G401 (cell line): Measurements from ENCODE around the gene ZNF365. TPM values are rescaled to one million over a fixed set of nuclear protein-coding genes. Genes with fewer than 3 reads are reported as not detected.
"Not testable (repeated sequence)": the region's sequence is repeated elsewhere in the genome, so short reads cannot be mapped to it uniquely, and the experiment has no call there.

Experiments
- DNase-seq: peaks from one replicate; pipeline ENCODE4 v3.0.0-alpha.2; 2015; ENCODE audit warnings: low spot score
- in situ Hi-C: cut with HindIII; loops from 2 replicates; pipeline ENCODE4 v1.10.0; 2016; ENCODE audit warnings: low sequenced_read_pairs, mixed read lengths
- total RNA-seq: library from RNA; depleted of rRNA; stranded (reverse); fragments of >200 nt; shearing (Covaris generic); gene quantifications from 2 replicates; pipeline ENCODE4 v1.2.3, GENCODE V29; 2014

ZNF365 gene
- total RNA-seq, 1 experiment from 2014 or later, result not detected

DNA sequence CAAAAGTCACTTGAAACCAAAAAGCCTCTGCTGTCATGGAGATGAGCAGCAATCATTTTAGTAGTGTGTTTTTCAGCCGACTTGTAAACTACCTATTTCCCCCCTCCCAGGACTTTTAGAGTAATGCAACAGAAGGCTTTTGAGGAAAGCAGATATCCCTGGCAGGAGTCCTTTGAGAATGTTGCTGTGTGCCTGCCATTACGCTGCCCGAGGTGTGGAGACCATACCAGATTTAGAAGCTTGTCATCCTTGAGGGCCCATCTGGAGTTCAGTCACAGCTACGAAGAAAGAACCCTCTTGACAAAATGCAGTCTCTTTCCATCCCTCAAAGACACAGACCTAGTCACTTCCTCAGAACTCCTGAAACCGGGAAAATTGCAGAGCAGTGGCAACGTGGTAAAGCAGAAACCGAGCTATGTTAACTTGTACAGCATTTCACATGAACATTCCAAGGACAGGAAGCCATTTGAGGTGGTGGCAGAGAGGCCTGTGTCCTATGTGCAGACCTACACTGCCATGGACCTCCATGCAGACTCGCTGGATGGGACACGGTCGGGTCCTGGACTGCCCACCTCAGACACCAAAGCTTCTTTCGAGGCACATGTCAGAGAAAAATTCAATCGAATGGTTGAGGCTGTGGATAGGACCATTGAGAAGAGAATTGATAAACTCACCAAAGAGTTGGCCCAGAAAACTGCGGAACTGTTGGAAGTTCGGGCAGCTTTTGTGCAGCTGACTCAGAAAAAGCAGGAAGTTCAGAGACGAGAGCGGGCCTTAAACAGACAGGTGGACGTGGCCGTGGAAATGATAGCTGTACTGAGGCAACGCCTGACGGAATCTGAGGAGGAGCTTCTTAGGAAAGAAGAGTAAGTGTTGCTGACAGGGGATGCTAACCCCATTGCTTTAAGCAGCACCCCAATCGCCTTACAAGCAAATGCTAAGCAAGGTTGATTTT is 2.2 kb downstream of the ZNF365 start:
- in situ Hi-C loops, result no loop called here
- peak; percentile 34 for DNase-seq

DNA sequence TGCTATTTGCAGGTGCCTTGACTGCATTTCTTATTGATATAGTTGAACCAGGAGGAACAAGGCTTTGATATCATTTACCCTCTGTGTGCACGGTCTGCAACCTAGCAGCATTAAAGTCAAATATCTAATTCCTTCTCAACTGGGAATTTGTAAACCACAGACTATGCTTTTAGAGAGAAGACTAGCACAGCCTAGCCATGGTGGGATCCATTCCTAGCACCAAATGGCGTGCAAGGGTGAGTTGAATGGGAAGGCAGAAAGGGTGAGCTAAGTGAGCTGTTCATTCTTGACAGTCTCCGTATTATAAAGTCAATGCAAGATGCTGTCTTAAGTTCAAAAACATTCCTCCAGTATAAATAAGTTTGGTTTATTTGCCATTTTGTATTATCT is 2.9 kb downstream of the ZNF365 start:
- DNase-seq, result no peak
- in situ Hi-C loops, result no loop called here

DNA sequence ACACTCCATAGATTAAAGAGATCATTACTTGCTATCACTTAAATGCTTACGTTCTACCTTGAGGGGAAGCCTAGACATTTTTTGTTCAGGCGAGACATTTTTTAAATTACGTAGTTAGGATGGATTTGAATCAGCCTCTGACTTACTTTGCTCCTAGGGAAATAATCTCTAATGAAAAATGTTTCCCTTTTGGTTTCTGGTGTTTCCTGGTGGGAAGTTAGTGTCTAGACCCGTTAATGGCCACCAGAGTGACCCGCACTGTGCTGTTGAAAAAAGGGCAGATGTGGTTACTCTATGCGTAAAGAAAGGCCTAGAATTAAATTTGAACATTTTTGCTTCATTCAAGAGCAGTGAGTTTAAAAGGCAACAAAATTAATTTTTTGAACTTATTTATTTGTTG is 3.8 kb downstream of the ZNF365 start:
- no peak for DNase-seq
- in situ Hi-C loops, result no loop called here

DNA sequence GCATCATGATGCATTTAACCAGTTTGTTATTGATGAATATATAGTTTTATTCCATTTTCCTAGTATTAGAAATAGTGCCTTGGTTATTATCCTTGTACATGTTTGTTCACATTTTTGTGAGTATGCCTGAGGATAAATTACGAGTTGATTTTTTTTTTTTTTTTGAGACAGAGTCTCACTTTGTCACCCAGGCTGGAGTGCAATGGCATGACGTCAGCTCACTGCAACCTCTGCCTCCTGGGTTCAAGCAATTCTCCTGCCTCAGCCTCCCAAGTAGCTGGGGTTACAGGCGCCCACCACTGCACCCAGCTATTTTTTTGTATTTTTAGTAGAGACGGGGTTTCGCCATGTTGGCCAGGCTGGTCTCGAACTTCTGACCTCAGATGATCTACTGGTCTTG is 4.7 kb downstream of the ZNF365 start:
- not testable (repeated sequence) for DNase-seq

DNA sequence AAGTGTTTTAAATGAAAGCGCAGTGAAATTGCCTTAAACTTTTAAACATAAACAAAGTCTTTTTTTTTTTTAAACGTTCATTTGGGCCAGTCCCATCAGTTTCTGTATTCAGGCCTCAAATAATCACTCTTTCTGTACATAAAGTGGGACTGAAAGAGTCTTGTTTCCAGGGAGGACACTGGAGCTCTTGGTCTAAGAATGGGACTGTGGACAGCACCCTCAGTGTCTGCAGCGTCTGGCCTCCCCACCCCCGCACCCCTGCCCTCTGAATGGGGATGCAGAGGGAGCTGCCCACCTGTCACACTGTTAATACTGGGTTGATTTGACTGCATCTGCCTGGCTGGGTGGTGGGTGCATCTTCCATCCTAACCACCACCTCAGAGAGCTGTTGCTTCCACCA is 5.2 kb downstream of the ZNF365 start:
- in situ Hi-C loops, result no loop called here
- DNase-seq, result no peak

More for the DNA sequence above, 4.7 kb downstream of the ZNF365 start:
- in situ Hi-C loops, result not testable (repeated sequence)

DNA sequence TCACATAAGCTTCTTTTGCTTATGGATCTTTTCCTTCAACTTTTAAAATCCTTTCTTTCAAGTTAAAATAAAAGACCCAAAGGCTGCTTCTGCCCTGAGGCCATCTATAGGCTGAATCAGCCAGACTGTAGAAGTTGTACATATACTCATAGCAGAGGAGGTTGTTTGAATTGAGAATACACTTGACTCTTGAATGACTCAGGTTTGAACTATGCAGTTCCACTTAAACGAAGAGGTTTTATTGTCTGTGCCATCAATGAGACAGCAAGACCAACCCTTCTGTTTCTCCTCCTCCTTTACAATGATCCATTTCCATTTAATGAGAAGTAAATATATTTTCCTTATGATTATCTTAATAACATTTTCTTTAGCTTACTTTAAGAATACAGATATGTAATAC is 5.8 kb downstream of the ZNF365 start:
- in situ Hi-C loops, result no loop called here
- DNase-seq, result no peak

DNA sequence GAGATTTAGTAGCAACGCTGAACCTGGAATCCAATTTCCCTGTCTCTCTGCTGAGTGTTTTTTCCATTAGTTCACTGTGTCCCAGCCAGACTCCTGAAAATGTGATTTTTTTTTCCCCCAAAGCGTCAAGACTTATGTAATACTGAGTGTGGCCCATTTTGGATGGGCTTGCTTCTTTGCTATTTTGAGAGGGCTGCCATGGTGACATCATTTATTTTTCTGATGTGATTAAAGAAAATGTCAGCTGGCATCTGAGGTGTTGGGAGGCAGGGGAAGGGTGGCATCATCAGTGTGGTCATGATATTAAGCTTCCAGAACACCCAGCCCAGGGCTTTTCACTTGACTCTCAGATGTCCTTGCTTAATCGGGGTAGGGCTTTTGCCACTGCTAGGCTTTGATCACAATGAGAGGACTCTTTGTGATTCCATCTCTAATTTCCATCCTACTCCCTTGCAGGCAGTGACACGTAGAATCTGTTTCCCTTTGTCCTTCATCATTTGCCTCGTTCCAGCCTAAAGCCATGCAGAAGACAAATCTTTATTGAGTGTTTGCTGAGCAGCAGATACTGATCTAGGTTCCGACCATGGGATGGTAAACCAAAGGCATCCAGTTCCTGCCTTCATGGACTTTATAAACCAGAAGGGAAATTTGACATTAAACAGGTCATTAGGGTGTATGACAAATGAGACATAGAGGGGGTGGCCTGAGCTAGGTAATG is 7.4 kb downstream of the ZNF365 start:
- peak; percentile 76 for DNase-seq
- in situ Hi-C loops, result no loop called here

DNA sequence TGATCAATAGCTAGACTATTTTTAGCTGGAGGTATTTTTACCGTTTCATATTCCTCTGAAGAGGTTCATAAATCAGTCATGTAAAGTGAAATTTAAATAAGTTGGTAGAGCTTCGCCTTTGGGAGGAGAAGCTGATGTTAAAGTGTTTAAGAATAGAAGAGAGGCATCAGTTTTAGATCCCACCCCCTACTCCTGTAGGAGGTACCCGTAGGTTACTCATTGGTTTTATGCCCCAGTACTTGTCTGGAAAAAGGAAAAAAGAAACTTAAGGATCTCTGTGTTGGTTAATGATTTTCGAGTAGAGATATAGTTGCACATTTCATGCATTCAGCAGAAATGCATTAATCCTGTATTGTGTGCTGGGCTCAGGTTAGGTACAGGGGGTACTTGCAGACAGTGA is 8.7 kb downstream of the ZNF365 start:
- DNase-seq, result no peak
- in situ Hi-C loops, result no loop called here

DNA sequence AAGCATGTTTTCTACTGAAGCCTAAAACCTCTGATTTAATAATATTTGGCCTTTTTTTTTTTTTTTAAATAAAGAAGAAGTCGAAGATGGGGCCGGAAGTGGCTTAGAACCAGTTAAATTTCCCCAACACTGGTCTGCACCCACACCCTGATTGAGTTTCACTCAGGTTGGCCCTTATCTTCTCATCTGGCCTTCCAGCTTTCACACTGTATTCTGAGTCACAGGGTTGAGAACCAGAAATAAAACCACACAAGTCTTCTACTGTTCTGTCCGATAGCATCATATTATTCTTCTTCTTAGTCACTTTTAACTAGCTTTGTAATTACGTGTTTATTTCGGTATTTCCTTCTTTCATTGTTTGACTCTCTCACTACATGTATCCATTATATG is 9.9 kb downstream of the ZNF365 start:
- in situ Hi-C loops, result no loop called here
- no peak for DNase-seq

DNA sequence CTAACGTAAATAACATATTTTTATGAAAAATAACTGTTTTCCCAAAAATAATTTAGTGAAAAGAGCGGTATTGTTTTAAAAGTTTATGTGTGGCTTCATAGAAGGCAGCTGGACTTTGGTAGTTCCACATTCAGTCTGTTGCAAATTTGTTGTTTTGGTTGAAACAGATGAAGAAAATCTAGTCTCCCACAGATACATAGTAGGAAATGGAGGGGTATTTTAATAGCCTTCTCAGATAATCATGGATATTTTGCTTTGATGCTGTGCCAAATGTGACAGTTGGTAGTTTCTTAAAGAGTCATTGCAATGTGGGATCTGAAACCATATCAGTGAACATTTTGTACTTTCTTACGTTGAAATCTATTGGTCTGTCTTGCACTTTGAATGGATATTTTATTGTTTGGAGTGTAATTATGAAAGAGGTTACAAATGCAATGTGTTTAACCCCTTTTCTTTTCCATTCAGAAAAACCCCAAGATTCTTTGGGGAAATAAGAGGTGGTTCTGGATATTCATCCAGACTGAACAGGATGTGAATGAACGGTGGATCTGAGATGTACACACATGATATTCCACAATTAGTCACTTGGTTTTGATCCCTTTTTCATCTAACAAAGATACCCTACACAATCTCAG is 10.4 kb downstream of the ZNF365 start:
- DNase-seq, result peak; percentile 51
- in situ Hi-C loops, result no loop called here

DNA sequence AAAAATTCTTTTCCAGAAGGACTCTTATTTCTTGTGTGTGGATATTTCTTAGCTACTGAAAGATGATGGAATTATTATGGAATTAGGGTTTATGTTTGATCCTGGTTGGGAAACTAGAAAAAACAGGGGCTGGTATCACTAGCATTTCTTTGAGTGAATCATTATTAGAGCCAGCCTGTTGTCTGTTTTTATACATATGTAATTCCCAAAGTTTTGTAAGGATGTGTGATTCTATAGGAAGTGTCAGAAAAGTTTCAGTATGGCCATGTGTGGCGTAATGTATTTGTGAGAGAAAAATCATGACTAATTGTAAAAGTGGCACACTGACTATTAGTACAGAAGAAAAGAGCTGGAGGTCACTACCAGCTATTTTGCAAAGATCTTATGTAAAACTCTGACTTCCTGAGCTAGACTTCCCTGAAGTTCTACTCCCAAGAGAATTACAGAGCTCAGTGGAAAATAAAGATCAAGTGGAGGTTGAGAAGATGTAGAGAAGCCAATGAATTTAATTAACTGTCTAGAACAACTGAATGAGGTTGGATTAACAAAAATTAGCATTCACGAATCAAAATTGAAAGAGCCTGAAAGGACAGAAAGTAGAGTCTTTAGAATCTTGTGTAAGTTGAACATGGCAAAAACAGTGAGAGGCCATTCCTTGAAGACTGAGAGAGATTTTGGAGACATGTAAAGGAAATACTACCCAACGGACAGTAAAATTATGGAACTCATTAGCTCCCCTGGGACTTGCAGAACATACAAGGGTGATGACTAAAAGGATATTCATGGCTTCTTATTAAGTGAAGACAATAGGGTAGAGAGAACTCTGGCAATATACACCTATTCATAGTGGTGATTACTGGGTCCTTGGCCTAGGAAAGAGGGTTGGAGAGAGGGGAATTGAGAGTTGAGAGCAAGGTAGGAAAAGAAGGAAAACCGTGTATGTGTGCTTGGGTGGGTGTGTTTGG is 12.5 kb downstream of the ZNF365 start:
- in situ Hi-C loops, result no loop called here
- DNase-seq, result no peak

DNA sequence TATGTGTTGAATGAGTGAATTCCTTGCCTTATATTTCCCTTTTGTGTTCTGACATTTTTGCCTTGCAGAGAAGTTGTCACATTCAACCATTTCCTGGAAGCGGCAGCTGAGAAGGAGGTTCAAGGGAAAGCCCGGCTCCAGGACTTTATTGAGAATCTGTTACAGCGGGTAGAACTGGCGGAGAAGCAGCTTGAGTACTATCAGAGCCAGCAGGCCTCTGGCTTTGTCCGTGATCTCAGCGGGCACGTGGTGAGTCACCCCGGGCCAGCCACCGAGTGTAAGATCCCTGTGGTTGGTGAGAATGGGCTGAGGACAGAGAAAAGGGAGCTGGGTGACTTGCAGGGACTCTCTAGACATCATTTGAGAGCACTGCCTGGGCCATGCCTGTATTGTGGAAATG is 14.2 kb downstream of the ZNF365 start:
- in situ Hi-C loops, result no loop called here
- no peak for DNase-seq

DNA sequence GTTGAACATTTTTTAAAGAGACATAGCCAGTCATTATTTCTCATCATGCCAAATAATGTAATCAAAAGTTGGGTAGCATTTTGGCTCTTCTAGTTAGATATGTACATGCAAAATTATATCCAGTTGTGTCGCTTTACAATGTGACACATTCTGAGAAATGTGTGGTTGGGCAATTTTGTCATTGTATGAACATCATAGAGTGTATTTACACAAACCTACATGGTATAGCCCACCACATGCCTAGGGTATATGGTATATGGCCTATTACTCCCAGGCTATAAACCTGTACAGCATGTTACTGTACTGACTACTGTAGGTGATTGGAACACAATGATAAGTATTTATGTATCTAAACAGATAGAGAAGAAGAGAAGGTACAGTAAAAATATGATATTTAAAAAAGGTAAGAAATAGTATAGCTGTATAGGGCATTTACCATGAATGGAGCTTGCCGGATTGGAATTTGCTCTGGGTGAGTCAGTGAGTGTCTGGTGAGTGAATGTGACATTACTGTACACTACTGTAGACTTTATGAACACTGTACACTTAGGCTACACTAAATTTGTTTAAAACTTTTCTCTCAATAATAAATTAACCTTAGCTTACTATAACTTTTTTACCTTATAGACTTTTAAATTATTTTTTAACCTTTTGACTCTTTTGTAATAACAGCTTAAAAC is 16.5 kb downstream of the ZNF365 start:
- DNase-seq, result no peak
- in situ Hi-C loops, result no loop called here

DNA sequence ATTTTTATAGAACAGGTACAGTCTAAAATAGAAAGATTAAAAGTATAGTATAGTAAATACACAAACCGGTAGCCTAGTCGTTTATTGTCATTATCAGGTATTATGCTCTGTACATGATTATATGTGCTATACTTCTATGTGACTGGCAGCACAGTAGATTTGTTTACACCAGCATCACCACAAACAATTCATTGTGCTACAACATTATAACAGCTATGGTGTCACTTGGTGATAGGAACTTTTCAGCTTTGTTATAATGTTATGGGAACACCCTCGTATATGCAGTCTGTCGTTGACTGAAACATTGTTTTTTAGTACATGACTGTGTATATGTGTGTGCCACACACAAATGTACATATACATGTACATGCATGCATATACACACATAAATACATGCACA is 19.1 kb downstream of the ZNF365 start:
- in situ Hi-C loops, result no loop called here
- no peak for DNase-seq

DNA sequence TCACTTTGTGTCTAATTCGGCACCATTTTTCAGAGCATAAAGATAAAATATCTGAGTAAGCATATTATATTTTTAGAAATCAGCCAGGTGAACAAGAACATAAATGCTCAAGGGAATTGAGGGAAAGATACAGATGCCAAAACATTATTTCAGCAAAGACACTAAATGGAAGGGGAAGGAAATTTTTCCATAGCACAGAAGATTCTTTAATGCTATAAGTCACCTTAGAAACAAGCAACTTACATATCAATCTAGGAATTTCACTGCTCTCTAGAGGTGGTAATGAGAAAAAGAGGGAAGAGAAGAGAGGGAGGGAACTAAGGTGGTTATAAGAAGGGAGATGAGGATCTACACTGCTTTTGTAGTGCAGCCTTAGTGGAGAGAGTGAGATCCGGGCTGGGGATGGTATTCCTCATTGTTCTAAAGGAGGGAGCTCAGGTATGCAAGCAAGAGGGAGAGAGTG is 20.4 kb downstream of the ZNF365 start:
- peak; percentile 44 for DNase-seq
- in situ Hi-C loops, result no loop called here

DNA sequence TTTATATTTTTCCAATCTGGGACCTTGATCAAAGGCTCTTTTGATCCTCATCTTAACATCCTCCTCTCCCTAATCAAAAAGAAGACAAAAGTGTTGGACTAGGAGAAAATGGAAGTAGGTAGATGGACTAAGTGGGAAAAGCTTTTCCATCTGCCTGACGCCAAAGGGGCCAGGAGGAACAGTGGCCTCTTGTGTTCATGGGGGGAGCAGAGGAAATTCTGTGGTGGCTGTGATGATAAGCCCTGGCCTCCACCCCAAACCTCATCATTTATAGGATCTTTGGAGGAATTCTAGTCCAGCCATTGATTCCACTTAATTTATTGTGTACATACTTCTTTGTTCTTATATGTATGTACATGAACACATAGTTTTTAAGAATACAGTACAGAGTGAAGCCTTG is 21.7 kb downstream of the ZNF365 start:
- in situ Hi-C loops, result no loop called here
- DNase-seq, result no peak

DNA sequence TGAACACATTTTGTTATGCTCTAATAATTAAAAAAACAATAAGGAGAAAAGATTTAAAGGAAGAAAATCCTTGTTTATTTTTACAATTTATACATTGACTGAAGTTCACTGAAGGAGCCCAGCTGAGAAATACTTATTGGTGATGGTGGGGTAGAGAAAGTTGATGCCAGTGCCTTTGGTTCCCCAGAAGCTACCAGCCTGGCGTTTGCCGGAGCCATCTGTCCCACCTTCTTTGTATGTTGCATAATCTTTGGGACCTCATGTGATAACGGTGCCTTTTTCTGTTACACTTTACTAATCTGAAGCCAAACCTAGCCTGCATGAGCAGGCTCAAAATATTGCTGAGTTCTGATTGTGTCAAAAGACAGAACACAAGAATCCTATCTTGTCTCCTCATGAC is 22.7 kb downstream of the ZNF365 start:
- in situ Hi-C loops, result no loop called here
- peak; percentile 36 for DNase-seq

DNA sequence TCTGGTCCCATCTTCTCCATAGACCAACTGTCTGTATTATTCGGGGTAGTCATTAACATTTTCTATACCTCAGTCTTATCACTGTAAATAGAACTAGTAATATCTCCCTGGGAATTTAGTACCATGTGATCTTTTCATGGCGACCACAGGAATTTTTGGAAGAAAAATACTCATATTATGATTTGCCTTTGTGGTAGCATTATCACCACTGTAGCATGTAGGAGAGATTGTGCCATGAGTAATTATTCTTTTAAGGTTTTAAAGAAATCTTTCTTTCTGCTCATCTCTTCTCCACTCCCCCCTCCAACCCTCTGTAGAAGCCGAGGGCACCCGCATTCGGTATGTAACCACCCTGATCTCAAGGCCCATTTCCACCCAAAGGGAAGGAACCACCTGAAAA is 25.0 kb downstream of the ZNF365 start:
- no peak for DNase-seq
- in situ Hi-C loops, result no loop called here
